ENCODE data around the gene PLPPR3.

The PLPPR3 gene

GRCh38 chr19:806815-807421 lies 14.8 kb downstream of the PLPPR3 start:
- TF ChIP-seq, protein P1, sequence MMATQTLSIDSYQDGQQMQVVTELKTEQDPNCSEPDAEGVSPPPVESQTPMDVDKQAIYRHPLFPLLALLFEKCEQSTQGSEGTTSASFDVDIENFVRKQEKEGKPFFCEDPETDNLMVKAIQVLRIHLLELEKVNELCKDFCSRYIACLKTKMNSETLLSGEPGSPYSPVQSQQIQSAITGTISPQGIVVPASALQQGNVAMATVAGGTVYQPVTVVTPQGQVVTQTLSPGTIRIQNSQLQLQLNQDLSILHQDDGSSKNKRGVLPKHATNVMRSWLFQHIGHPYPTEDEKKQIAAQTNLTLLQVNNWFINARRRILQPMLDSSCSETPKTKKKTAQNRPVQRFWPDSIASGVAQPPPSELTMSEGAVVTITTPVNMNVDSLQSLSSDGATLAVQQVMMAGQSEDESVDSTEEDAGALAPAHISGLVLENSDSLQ (IDR thresholded peaks at IDR 0.05) = no peak
- no peak for TF ChIP-seq ELF4 (IDR thresholded peaks at IDR 0.05)
- TF ChIP-seq SUZ12 (IDR thresholded peaks at IDR 0.05) = no peak
- TF ChIP-seq L3MBTL2 (conservative IDR thresholded peaks at IDR 0.05) = no peak
- no peak for TF ChIP-seq ZNF384 (IDR thresholded peaks at IDR 0.05)
- no peak for TF ChIP-seq CTBP1 (IDR thresholded peaks at IDR 0.05; ENCODE audit: borderline replicate concordance)
- TF ChIP-seq HDGF (IDR thresholded peaks at IDR 0.05; ENCODE audit: borderline replicate concordance) = no peak
- no peak for TF ChIP-seq FOXM1 (IDR thresholded peaks at IDR 0.05; ENCODE audit: borderline replicate concordance)
- no peak for TF ChIP-seq LEF1 (IDR thresholded peaks at IDR 0.05; ENCODE audit: borderline replicate concordance)
- no peak for TF ChIP-seq TARDBP (IDR thresholded peaks at IDR 0.05)
- TF ChIP-seq ARNT (IDR thresholded peaks at IDR 0.05) = no peak
- TF ChIP-seq SP1 (IDR thresholded peaks at IDR 0.05) = no peak
- no peak for TF ChIP-seq NFRKB (IDR thresholded peaks at IDR 0.05)
- no peak for TF ChIP-seq BHLHE40 (IDR thresholded peaks at IDR 0.05; ENCODE audit: borderline replicate concordance)
- TF ChIP-seq FOXA1 (IDR thresholded peaks at IDR 0.05) = no peak
- TF ChIP-seq FOXK2 (IDR thresholded peaks at IDR 0.05) = no peak
- CTCF ChIA-PET = no interaction called here
- POLR2A ChIA-PET = no interaction called here
- no peak for DNase-seq (ENCODE audit: extremely low spot score)

- CTCF ChIA-PET = no interaction called here
- no peak for TF ChIP-seq LEF1 (IDR thresholded peaks at IDR 0.05; ENCODE audit: borderline replicate concordance)
- TF ChIP-seq SUZ12 (IDR thresholded peaks at IDR 0.05) = no peak
- no peak for TF ChIP-seq CTBP1 (IDR thresholded peaks at IDR 0.05; ENCODE audit: borderline replicate concordance)
- TF ChIP-seq TARDBP (IDR thresholded peaks at IDR 0.05) = no peak
- no peak for TF ChIP-seq FOXM1 (IDR thresholded peaks at IDR 0.05; ENCODE audit: borderline replicate concordance)
- TF ChIP-seq ZNF384 (IDR thresholded peaks at IDR 0.05) = no peak
- TF ChIP-seq, protein P1 (IDR thresholded peaks at IDR 0.05) = no peak
- TF ChIP-seq HDGF (IDR thresholded peaks at IDR 0.05; ENCODE audit: borderline replicate concordance) = no peak
- no peak for TF ChIP-seq ELF4 (IDR thresholded peaks at IDR 0.05)
- TF ChIP-seq L3MBTL2 (conservative IDR thresholded peaks at IDR 0.05) = no peak
- TF ChIP-seq SP1 (IDR thresholded peaks at IDR 0.05) = no peak
- TF ChIP-seq FOXK2 (IDR thresholded peaks at IDR 0.05) = no peak
- POLR2A ChIA-PET = no interaction called here
- DNase-seq (ENCODE audit: extremely low spot score) = no peak
Measured at GRCh38 chr19:805600-806550, 15.9 kb downstream of the PLPPR3 start.

- POLR2A ChIA-PET = interaction anchor here (1.3 kb wide), 1 partner anchor 16 kb away, joined by 3 read pairs; no protein-coding TSS in a partner anchor
- no peak for DNase-seq (ENCODE audit: extremely low spot score)
- CTCF ChIA-PET = no interaction called here
- no peak for TF ChIP-seq ARNT (IDR thresholded peaks at IDR 0.05)
- TF ChIP-seq FOXA1 (IDR thresholded peaks at IDR 0.05) = no peak
- no peak for TF ChIP-seq L3MBTL2 (conservative IDR thresholded peaks at IDR 0.05)
- no peak for TF ChIP-seq SP1 (IDR thresholded peaks at IDR 0.05)
- no peak for TF ChIP-seq CTBP1 (IDR thresholded peaks at IDR 0.05; ENCODE audit: borderline replicate concordance)
- TF ChIP-seq ELF4 (IDR thresholded peaks at IDR 0.05) = no peak
- TF ChIP-seq, protein P1 (IDR thresholded peaks at IDR 0.05) = no peak
Measured at GRCh38 chr19:805166-805551, 16.6 kb downstream of the PLPPR3 start.

DNA sequence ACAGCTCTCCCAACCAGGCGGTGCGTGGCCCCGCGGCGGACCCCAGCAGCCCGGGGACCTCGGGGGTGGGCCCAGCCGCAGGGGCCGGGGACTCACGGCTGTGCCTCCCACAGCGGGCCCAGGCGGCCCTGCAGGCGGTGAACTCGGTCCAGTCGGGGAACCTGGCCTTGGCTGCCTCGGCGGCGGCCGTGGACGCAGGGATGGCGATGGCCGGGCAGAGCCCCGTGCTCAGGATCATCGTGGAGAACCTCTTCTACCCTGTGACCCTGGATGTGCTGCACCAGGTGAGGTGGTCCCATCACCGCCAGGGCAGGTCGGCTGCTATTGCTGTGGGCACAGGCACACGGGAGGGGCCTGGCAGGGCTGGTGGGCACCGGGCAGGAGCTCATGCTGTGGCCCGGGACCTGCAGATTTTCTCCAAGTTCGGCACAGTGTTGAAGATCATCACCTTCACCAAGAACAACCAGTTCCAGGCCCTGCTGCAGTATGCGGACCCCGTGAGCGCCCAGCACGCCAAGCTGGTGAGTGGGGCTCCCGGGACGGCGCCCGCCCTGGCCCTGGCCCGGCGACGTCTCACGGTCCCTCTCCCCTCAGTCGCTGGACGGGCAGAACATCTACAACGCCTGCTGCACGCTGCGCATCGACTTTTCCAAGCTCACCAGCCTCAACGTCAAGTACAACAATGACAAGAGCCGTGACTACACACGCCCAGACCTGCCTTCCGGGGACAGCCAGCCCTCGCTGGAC lies 17.2 kb downstream of the PLPPR3 start:
- TF ChIP-seq BHLHE40 (IDR thresholded peaks at IDR 0.05; ENCODE audit: borderline replicate concordance) (no peak), L3MBTL2 (conservative IDR thresholded peaks at IDR 0.05) (no peak), FOXM1 (IDR thresholded peaks at IDR 0.05; ENCODE audit: borderline replicate concordance) (no peak)
- TF ChIP-seq, protein P1 (IDR thresholded peaks at IDR 0.05) = no peak
- ChIA-PET POLR2A (interaction anchor here (1.3 kb wide), 1 partner anchor 16 kb away, joined by 3 read pairs; no protein-coding TSS in a partner anchor), CTCF (no interaction called here)

More for the DNA sequence above, 17.2 kb downstream of the PLPPR3 start:
- no peak for DNase-seq (ENCODE audit: extremely low spot score)
